Gastrocnemius medialis (tissue), 4 donors: ENCODE measurements around the gene XXYLT1. TPM values are rescaled to one million over a fixed set of nuclear protein-coding genes. Genes with fewer than 3 reads are reported as not detected.
"Not testable (repeated sequence)": the region's sequence is repeated elsewhere in the genome, so short reads cannot be mapped to it uniquely, and the experiment has no call there.

Experiments used
- ATAC-seq, 2 donors: fragments of 150-250 bp; one replicate each; pipeline ENCODE4 v1.9.1; 2016
- DNase-seq, 2 donors: peaks; one replicate each; pipeline ENCODE4 v3.0.0-alpha.2; 2019
- H3K27ac ChIP-seq, 4 donors: fragments of 200-600 bp; sonication (generic); 1 replicate in 1 of 4; 2 replicates in 3 of 4; pipeline ENCODE4 v1.5.1; 2016 to 2018; ENCODE audit warnings: mild to moderate bottlenecking in 2 of 4, moderate library complexity in 1 of 4
- H3K27me3 ChIP-seq, 3 donors: fragments of 200-600 bp; sonication (generic) in 2 of 3; 1 replicate in 1 of 3; 2 replicates in 2 of 3; pipeline versions ENCODE4 v1.5.1 to v1.6.0; 2016 to 2019; ENCODE audit warnings: mild to moderate bottlenecking in 1 of 3, moderate library complexity in 1 of 3
- H3K36me3 ChIP-seq, 2 donors: fragments of 200-600 bp; sonication (generic) in 1 of 2; one replicate each; pipeline ENCODE4 v1.5.1; 2017 to 2018
- H3K4me1 ChIP-seq, 2 donors: fragments of 200-600 bp; sonication (generic) in 1 of 2; one replicate each; pipeline ENCODE4 v1.5.1; 2016 to 2017; ENCODE audit warnings: mild to moderate bottlenecking in 2 of 2
- H3K4me3 ChIP-seq, 4 donors: fragments of 200-600 bp; sonication (generic) in 3 of 4; 1 replicate in 1 of 4; 2 replicates in 3 of 4; pipeline ENCODE4 v1.5.1; 2016 to 2019; ENCODE audit warnings: mild to moderate bottlenecking in 2 of 4
- H3K9me3 ChIP-seq, 3 donors: fragments of 200-600 bp; sonication (generic) in 2 of 3; 1 replicate in 1 of 3; 2 replicates in 2 of 3; pipeline ENCODE4 v1.5.1; 2016 to 2019
- POLR2A ChIP-seq, 2 donors: fragments of 450-650 bp; IDR thresholded peaks; one replicate each; pipeline ENCODE4 v1.6.1; 2017; ENCODE audit warnings: antibody characterized with exemption in 2 of 2, mild to moderate bottlenecking in 2 of 2, moderate library complexity in 2 of 2
- in situ Hi-C, 4 donors: fragments of 200-750 bp; cut with MboI; loops; one replicate each; pipeline versions ENCODE4 v1.15.0 to v1.8.0; 2017; ENCODE audit warnings: low sequenced_read_pairs in 4 of 4
- intact Hi-C: fragments of 100-400 bp; cut with DNase I; formaldehyde crosslinking; loops from one replicate; pipeline ENCODE4 v1.15.1; 2023; ENCODE audit warnings: low total_unique reads
- total RNA-seq, 4 donors: library from RNA; depleted of rRNA; stranded (reverse); fragments of >200 nt; gene quantifications; one replicate each; pipeline versions ENCODE4 v1.1.0 to v1.2.3, GENCODE V29; 2016
- TF ChIP-seq, protein P1 (sequence below), 5 experiments: fragments of 450-650 bp in 3 of 5; fragments of 200-600 bp in 2 of 5; sonication (generic) in 2 of 5; IDR thresholded peaks in 4 of 5; conservative IDR thresholded peaks in 1 of 5; 1 replicate in 4 of 5; 2 replicates in 1 of 5; pipeline ENCODE4 v1.5.1; 2016 to 2019; ENCODE audit warnings: antibody characterized with exemption in 5 of 5, mild to moderate bottlenecking in 3 of 5, moderate library complexity in 3 of 5

The XXYLT1 gene
- total RNA-seq, 4 donors from 2014 or later, result 0.87 to 3.1 (median 1.3) TPM

DNA sequence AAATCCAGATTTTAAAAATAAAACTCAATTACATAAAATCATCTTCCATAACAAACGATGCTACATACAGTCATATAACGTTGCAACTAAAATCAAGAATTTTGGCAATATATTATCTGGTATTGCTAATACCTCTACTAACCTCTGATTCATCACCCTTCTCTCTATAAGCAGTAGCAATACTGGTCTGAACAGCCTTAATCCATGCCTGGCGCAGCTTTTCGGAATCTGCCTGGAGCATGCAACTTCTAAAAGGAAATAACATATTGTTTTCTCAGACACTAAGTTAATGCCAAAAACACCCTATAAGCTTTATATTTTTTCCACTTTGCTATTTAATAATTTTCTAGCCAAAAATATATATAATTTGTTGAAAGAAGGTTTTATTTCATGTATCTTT lies 35.4 kb upstream of the XXYLT1 start:
- TF ChIP-seq, protein P1, sequence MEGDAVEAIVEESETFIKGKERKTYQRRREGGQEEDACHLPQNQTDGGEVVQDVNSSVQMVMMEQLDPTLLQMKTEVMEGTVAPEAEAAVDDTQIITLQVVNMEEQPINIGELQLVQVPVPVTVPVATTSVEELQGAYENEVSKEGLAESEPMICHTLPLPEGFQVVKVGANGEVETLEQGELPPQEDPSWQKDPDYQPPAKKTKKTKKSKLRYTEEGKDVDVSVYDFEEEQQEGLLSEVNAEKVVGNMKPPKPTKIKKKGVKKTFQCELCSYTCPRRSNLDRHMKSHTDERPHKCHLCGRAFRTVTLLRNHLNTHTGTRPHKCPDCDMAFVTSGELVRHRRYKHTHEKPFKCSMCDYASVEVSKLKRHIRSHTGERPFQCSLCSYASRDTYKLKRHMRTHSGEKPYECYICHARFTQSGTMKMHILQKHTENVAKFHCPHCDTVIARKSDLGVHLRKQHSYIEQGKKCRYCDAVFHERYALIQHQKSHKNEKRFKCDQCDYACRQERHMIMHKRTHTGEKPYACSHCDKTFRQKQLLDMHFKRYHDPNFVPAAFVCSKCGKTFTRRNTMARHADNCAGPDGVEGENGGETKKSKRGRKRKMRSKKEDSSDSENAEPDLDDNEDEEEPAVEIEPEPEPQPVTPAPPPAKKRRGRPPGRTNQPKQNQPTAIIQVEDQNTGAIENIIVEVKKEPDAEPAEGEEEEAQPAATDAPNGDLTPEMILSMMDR (IDR thresholded peaks at IDR 0.05 in 4 of 5, conservative IDR thresholded peaks at IDR 0.05 in 1 of 5), result no peak
- TF ChIP-seq POLR2A (IDR thresholded peaks at IDR 0.05), result no peak
- no peaks in the 10 kb centered on the region for H3K4me1 ChIP-seq
- in situ Hi-C loops (loop anchor here in 1 of 4 donors (25.0 kb wide), 1 partner anchor 106 kb away; no protein-coding TSS in a partner anchor), intact Hi-C loops (no loop called here)
- no peaks in the 10 kb centered on the region for H3K9me3 ChIP-seq
- DNase-seq (no peak), ATAC-seq (no peak)
- H3K27me3 ChIP-seq, result no peaks in the 10 kb centered on the region
- peaks cover 0 to 14% of the 10 kb centered on the region in 2 donors for H3K36me3 ChIP-seq
- H3K4me3 ChIP-seq, result no peak overlapping the region
- no peak overlapping the region for H3K27ac ChIP-seq

DNA sequence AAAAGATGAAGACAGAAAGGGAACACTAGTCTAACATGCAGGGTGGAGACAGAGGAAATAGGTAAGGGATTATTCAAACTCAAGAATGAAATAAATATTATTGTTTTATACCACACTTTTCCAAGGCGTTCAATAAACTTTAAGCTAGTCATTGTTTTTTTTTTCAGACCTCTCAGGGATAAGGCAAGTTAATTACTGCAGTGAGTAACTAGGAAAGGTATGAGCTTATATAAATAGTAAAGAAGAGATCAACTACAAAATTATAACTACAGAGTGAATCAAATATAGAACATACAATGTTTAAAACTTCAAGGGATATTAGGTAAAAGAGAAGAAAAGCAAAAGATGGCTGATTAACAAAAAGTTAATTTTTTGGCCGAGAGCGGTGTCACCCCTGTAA lies 31.5 kb upstream of the XXYLT1 start:
- intact Hi-C loops, result no loop called here

DNA sequence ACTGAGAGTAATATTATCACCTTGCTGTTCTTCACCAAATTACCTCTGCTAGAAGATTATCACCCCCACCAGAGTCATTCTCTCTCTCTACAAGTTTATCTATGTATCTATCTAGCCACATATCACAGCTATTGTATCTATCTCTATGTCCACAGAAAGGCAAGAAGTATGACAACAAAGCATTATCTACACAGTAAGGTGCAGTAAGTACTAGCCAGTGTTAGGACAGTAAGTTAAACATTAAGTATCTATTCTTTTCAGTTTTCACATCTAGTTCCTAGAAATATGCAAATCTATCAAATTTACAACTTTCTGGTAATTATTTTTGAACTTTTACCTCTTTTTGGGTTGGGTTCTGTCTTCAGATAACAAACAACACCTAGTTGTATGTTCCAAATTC lies 26.5 kb upstream of the XXYLT1 start:
- in situ Hi-C loops (no loop called here), intact Hi-C loops (no loop called here)
- Histone ChIP-seq H3K27ac (no peak overlapping the region), H3K9me3 (no peaks in the 10 kb centered on the region), H3K4me1 (no peaks in the 10 kb centered on the region), H3K36me3 (peaks cover 0 to 41% of the 10 kb centered on the region in 2 donors), H3K27me3 (no peaks in the 10 kb centered on the region), H3K4me3 (no peak overlapping the region)
- TF ChIP-seq POLR2A (IDR thresholded peaks at IDR 0.05), result no peak
- TF ChIP-seq, protein P1 (IDR thresholded peaks at IDR 0.05 in 4 of 5, conservative IDR thresholded peaks at IDR 0.05 in 1 of 5), result no peak
- no peak for DNase-seq
- ATAC-seq, result no peak

More for the DNA sequence above, 31.5 kb upstream of the XXYLT1 start:
- no peaks in the 10 kb centered on the region for H3K27me3 ChIP-seq
- peaks cover 0 to 27% of the 10 kb centered on the region in 2 donors for H3K36me3 ChIP-seq
- DNase-seq, result no peak
- H3K4me1 ChIP-seq, result no peaks in the 10 kb centered on the region
- no peaks in the 10 kb centered on the region for H3K9me3 ChIP-seq
- in situ Hi-C loops, result loop anchor here in 1 of 4 donors (25.0 kb wide), 1 partner anchor 110 kb away; no protein-coding TSS in a partner anchor
- no peak for ATAC-seq
- TF ChIP-seq, protein P1 (IDR thresholded peaks at IDR 0.05 in 4 of 5, conservative IDR thresholded peaks at IDR 0.05 in 1 of 5), result no peak
- no peak for TF ChIP-seq POLR2A (IDR thresholded peaks at IDR 0.05)
- no peak overlapping the region for H3K4me3 ChIP-seq
- no peak overlapping the region for H3K27ac ChIP-seq

DNA sequence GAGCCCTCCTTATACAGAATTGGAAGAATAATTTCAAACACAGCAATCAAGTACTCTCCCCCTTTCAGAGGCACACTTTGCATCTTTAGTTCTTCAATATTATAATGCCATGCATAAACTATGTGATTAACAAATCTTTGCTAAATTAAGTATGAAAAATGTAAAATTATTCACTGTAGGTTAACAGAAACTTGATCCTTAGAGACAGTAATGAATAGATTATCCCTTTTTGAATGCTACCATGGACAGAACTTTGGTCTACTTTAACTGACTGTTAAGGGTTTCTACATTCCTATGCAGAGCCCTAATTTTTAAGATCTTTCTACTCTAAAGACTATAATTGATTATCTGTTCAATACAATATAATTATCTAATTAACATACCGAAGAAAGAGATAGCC lies 25.7 kb upstream of the XXYLT1 start:
- Histone ChIP-seq H3K9me3 (no peaks in the 10 kb centered on the region), H3K4me1 (no peaks in the 10 kb centered on the region), H3K4me3 (no peak overlapping the region), H3K36me3 (peaks cover 0 to 38% of the 10 kb centered on the region in 2 donors), H3K27me3 (no peaks in the 10 kb centered on the region), H3K27ac (no peak overlapping the region)
- no peak for ATAC-seq
- in situ Hi-C loops (no loop called here), intact Hi-C loops (no loop called here)
- DNase-seq, result no peak
- TF ChIP-seq, protein P1 (IDR thresholded peaks at IDR 0.05 in 4 of 5, conservative IDR thresholded peaks at IDR 0.05 in 1 of 5), result no peak
- TF ChIP-seq POLR2A (IDR thresholded peaks at IDR 0.05), result no peak

DNA sequence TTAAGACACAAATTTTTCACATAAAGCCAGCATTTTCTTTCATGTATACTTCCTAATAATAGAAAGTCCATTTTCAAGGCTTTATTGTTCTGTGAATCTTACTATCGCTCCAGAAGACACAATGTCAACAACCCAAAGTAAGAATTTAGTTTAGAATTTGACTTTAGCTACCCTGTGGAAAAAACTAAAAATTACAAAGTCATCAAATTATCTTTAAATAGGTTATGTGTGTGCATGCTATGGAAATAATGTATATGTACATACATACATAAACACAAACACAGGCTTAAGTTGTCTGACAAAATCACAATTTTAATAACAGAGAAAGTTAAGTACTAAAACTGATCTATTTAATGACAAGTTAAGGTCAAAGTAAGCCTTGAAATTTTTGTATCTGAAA lies 20.2 kb upstream of the XXYLT1 start:
- Histone ChIP-seq H3K27me3 (no peaks in the 10 kb centered on the region), H3K4me1 (no peaks in the 10 kb centered on the region), H3K27ac (no peak overlapping the region), H3K4me3 (no peak overlapping the region), H3K9me3 (no peaks in the 10 kb centered on the region), H3K36me3 (peaks cover 0 to 50% of the 10 kb centered on the region in 2 donors)
- in situ Hi-C loops, result no loop called here
- TF ChIP-seq POLR2A (IDR thresholded peaks at IDR 0.05), result no peak
- TF ChIP-seq, protein P1 (IDR thresholded peaks at IDR 0.05 in 4 of 5, conservative IDR thresholded peaks at IDR 0.05 in 1 of 5), result no peak
- intact Hi-C loops, result no loop called here
- DNase-seq (no peak), ATAC-seq (no peak)

DNA sequence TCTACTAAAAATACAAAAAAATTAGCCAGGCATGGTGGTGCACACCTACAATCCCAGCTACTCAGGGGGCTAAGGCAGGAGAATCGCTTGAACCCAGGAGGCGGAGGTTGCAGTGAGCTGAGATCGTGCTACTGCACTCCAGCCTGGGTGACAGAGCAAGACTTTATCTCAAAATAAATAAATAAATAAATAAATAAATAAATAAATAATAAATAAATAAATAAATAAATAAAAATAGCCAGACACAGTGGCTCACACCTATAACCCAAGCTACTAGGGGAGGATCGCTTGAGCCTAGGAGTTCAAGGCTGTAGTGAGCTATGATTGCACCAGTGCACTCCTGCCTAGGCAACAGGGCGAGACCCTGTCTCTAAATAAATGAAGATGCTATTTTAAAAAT lies 19.7 kb upstream of the XXYLT1 start:
- H3K4me1 ChIP-seq, H3K27ac ChIP-seq, ATAC-seq, intact Hi-C loops, H3K4me3 ChIP-seq, H3K9me3 ChIP-seq, in situ Hi-C loops, DNase-seq, H3K27me3 ChIP-seq: not testable (repeated sequence)
- peaks cover 0 to 52% of the 10 kb centered on the region in 2 donors for H3K36me3 ChIP-seq
